PC-9 (cell line): Measurements from ENCODE around the gene ST6GALNAC3.

Experiments used
- CTCF ChIP-seq: fragments of 200-600 bp; sonication (generic); conservative IDR thresholded peaks from 2 replicates; pipeline ENCODE4 v1.6.1; 2017; ENCODE audit warnings: mixed run types, antibody characterized with exemption, mild to moderate bottlenecking, moderate library complexity
- EZH2 ChIP-seq: fragments of 200-600 bp; sonication (generic); IDR thresholded peaks from 2 replicates; pipeline ENCODE4 v1.8.0; 2017; ENCODE audit warnings: antibody characterized with exemption, low read depth

- TF ChIP-seq CTCF: no peak
- TF ChIP-seq EZH2: no peak
Observed at GRCh38 chr1:76027341-76027740, 47.2 kb upstream of the ST6GALNAC3 start.
